GM12865 (cell line): ENCODE results near the gene IL37.

ENCODE experiments used
- DNase-seq: peaks from one replicate; pipeline ENCODE4 v3.0.0; 2010; ENCODE audit warnings: low read depth
- H3K4me3 ChIP-seq: 2 replicates; pipeline ENCODE4 v1.5.1; 2011; ENCODE audit warnings: mild to moderate bottlenecking, low read depth, low read length, control low read depth
- CTCF ChIP-seq: IDR thresholded peaks from 2 replicates; pipeline ENCODE4 v1.5.1; 2011; ENCODE audit warnings: low read length, control low read depth, low read depth, inconsistent platforms; ENCODE audit not compliant: insufficient read depth; ENCODE audit errors: missing control alignments

IL37 gene

GRCh38 chr2:112959109-112959812 lies 48.3 kb downstream of the IL37 start:
- DNase-seq: no peak
- H3K4me3 ChIP-seq: no peak overlapping the region

GRCh38 chr2:112960230-112960825 lies 49.4 kb downstream of the IL37 start:
- no peak overlapping the region for H3K4me3 ChIP-seq
- DNase-seq: no peak
- TF ChIP-seq CTCF: no peak

More at GRCh38 chr2:112959109-112959812, 48.3 kb downstream of the IL37 start:
- TF ChIP-seq CTCF: no peak

GRCh38 chr2:112962308-112963175 lies 51.6 kb downstream of the IL37 start:
- peak; percentile 17 for DNase-seq
- no peak overlapping the region for H3K4me3 ChIP-seq
- TF ChIP-seq CTCF: no peak

- TF ChIP-seq CTCF: no peak
- no peak for DNase-seq
- H3K4me3 ChIP-seq: no peak overlapping the region
These were observed 56.1 kb downstream of the IL37 start for GRCh38 chr2:112967023-112967422.
